Lower leg skin (tissue), 4 donors: Measurements from ENCODE around the gene NTMT1. TPM values are rescaled to one million over a fixed set of nuclear protein-coding genes. Genes with fewer than 3 reads are reported as not detected.

Experiments
- DNase-seq, 2 donors: peaks; one replicate each; pipeline ENCODE4 v3.0.0-alpha.2; 2019; ENCODE audit warnings: low spot score in 2 of 2
- H3K4me3 ChIP-seq: fragments of 200-600 bp; sonication (generic); 2 replicates; pipeline ENCODE4 v1.5.1; 2017; ENCODE audit warnings: mild to moderate bottlenecking, low read depth; ENCODE audit not compliant: poor library complexity, severe bottlenecking
- POLR2A ChIP-seq, 2 donors: fragments of 450-650 bp; IDR thresholded peaks; one replicate each; pipeline ENCODE4 v1.6.1; 2016 to 2017; ENCODE audit warnings: antibody characterized with exemption in 2 of 2, mild to moderate bottlenecking in 1 of 2, moderate library complexity in 1 of 2
- WGBS, 2 donors: methylation state at CpG; one replicate each; pipeline ENCODE4 v1.1.5; 2018; 5-methylcytosine and 5-hydroxymethylcytosine counted together
- intact Hi-C: fragments of 100-400 bp; cut with DNase I; formaldehyde crosslinking; loops from one replicate; pipeline ENCODE4 v1.15.0; 2023; ENCODE audit warnings: low total_unique reads
- total RNA-seq, 4 donors: library from RNA; depleted of rRNA; stranded (reverse); fragments of >200 nt; gene quantifications; one replicate each; pipeline ENCODE4 v1.1.0, GENCODE V29; 2016
- TF ChIP-seq, protein P1 (sequence below), 3 donors: fragments of 450-650 bp; IDR thresholded peaks; one replicate each; pipeline ENCODE4 v1.5.1; 2016; ENCODE audit warnings: antibody characterized with exemption in 3 of 3, mild to moderate bottlenecking in 3 of 3, moderate library complexity in 2 of 3

NTMT1 gene
- total RNA-seq, 4 donors from 2014 or later = 19.7 to 31.0 (median 25.7) TPM

DNA sequence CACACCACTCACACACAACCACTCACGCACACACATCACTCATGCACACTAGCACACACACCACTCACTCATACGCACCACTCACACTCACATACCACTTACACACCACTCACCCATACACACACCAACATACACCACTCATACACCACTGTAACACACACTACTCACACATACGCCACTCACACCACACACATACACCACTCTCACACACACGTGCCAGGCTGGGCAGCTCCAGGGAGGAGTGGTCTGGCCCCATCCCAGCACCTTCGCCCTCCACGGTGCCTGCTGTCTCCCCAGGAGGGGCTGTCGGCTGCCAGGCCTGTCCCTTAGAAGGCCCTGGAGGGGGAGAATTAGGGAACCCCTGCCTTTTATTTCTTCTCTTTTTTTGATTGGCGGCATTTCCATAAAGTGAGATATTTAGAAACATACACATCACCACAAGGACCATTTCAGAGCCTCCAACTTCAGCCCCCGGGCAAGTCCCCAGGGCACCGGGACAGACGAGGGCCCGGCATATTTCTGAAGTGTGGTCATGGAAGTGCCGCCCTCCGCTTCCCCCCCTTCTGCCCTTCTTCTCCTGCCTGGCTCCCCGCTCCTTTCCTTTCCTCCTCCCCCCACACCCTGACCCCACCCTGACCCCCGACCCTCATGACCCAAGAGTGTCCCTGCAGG, 22.3 kb downstream of the NTMT1 start:
- TF ChIP-seq POLR2A (IDR thresholded peaks at IDR 0.05) = no peak
- TF ChIP-seq, protein P1, sequence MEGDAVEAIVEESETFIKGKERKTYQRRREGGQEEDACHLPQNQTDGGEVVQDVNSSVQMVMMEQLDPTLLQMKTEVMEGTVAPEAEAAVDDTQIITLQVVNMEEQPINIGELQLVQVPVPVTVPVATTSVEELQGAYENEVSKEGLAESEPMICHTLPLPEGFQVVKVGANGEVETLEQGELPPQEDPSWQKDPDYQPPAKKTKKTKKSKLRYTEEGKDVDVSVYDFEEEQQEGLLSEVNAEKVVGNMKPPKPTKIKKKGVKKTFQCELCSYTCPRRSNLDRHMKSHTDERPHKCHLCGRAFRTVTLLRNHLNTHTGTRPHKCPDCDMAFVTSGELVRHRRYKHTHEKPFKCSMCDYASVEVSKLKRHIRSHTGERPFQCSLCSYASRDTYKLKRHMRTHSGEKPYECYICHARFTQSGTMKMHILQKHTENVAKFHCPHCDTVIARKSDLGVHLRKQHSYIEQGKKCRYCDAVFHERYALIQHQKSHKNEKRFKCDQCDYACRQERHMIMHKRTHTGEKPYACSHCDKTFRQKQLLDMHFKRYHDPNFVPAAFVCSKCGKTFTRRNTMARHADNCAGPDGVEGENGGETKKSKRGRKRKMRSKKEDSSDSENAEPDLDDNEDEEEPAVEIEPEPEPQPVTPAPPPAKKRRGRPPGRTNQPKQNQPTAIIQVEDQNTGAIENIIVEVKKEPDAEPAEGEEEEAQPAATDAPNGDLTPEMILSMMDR (IDR thresholded peaks at IDR 0.05) = no peak
- H3K4me3 ChIP-seq = no peak overlapping the region
- DNase-seq = no peak
- intact Hi-C loops = no loop called here
- WGBS, 2 donors = 64 to 66% methylated on average over 16 of the region's 16 CpGs

DNA sequence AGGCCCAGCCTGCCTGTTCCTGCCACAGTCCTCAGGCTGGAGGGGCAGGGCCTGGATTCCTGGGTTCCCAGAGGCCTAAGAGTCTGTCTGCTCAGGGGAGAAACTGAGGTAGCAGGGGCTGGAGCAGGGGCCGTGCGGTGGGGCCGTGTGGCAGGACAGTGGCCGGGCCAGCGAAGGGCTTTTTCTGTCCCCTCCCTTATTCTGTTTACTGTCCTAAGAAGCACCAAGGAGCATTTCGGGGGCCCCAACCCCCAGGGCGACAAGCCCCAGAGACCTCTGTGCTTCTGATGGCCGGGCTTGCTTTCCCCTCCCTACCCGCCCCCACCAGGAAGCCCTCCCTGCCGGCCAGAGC, 22.8 kb downstream of the NTMT1 start:
- 73 to 74% methylated on average over 10 of the region's 10 CpGs for WGBS, 2 donors
- intact Hi-C loops = no loop called here
- no peak for DNase-seq
- TF ChIP-seq POLR2A (IDR thresholded peaks at IDR 0.05) = no peak
- TF ChIP-seq, protein P1 (IDR thresholded peaks at IDR 0.05) = no peak
- no peak overlapping the region for H3K4me3 ChIP-seq

DNA sequence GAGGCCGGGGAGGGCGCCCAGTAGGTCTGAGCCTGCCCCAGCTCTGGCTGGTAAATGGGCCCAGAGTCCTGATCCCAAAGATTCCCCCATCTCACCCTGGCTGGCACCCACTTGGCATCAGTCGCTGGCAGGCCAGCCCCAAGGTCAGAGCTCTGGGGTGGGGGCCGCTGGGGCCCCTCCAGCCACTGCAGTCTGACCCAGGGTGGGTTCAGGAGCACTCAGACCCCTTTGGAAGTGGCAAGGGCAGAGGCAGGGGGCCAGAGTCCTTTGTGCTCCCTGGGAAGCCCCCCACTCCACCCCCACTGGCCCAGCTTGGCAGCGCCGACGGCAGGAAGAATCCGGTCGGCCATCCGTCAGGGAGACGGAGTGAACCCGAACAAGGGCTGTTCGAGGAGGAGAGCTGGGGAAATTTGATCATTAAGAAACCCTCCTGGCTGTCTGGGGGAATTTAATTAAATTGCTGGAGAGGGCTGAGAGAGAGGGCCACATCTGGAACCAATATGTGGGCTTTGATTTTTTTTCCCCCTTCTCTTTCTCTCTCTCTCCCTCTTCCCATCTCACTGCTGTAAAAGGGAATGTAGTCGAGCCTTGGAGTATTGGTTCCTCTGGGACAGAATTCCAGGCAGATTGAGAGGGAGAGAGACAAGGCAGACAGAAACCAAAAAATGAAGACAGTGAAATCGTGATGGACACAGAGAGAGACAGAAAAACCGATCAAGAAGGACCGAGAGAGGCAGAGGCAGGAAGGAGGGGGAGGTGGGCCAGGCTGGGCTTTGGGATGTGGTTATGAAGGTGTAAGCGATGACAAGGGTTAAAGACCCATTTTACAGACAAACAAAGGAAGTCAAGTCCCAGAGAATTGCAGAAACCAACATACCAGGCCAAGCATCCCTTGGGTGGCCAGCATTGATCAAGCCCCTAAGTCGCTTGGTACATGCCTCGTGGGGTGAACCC, 24.0 kb downstream of the NTMT1 start:
- whole genome bisulfite sequencing, 2 donors = 70 to 78% methylated on average over 18 to 19 of the region's 20 CpGs
- no peak for DNase-seq
- no peak overlapping the region for H3K4me3 ChIP-seq
- no peak for TF ChIP-seq POLR2A (IDR thresholded peaks at IDR 0.05)
- TF ChIP-seq, protein P1 (IDR thresholded peaks at IDR 0.05) = no peak
- intact Hi-C loops = no loop called here

DNA sequence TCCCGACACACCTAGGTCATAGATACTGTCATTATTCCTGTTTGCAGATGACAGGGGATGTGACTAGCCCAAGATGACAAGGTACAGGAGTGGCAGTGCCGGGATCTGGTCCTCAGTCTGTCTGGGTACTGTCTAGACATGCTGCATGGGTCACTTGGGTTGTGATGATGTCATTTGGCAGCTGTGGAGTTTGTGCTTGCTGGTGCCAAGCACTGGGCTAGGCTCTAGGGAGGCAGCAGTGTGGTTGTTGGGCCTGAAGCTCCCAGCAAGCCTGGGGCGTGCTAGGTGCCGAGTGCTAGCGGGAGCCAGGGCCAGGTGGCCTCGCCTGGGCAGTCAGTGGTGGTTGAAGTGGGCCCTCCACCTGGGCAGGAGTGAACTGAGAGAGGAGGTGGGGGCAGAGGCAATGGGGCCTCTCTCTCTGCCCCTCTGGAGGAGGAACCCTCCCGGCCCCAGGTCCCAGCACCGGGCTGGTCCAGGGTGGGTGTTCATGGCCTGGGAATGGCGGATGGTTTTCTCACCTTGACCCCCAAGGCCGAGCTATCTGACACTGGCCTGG, 24.8 kb downstream of the NTMT1 start:
- WGBS, 2 donors = 57 to 62% methylated on average over 9 to 10 of the region's 10 CpGs
- intact Hi-C loops = no loop called here
- DNase-seq = no peak
- TF ChIP-seq, protein P1 (IDR thresholded peaks at IDR 0.05) = no peak
- TF ChIP-seq POLR2A (IDR thresholded peaks at IDR 0.05) = no peak
- H3K4me3 ChIP-seq = no peak overlapping the region

DNA sequence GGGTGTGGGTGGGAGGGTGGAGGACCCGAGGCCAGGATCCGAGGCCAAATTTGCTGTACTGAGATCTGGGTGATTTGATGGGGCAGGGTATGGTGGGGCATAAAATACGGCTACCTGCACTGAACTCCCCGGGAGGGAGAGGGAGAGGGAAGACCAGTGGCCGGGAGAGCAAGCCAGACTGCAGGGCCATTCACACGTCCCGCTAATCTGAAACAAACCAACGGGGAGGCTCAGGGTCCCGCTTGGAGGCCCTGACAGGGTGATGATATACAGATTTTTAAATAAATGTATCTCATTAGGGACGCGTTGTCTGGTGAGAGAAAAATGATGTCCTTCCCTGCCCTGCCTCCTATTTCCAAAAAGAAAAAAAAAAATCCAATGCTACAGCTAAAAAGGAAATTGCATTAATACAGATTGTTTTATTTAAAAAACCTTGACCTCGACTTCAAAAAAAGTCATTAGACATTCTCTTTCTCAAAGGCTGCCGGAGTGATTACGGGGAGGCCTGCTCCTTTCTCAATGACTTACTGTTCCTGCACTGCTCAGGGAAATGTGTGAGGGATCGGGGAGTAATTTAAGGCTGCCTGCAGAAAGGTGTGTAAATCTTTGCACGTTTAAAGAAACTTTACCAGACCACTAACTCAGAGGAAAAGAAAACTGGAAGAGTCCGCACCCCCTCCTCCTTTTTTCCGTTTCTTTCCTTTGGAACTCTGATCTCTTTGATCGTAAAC, 28.0 kb downstream of the NTMT1 start:
- no peak for TF ChIP-seq POLR2A (IDR thresholded peaks at IDR 0.05)
- TF ChIP-seq, protein P1 (IDR thresholded peaks at IDR 0.05) = no peak
- no peak overlapping the region for H3K4me3 ChIP-seq
- no peak for DNase-seq
- intact Hi-C loops = no loop called here
- WGBS, 2 donors = 55 to 62% methylated on average over 19 of the region's 19 CpGs
